ENCODE data around the gene FXR1. TPM values are rescaled to one million over a fixed set of nuclear protein-coding genes. Genes with fewer than 3 reads are reported as not detected.
"Not testable (repeated sequence)": the region's sequence is repeated elsewhere in the genome, so short reads cannot be mapped to it uniquely, and the experiment has no call there.

FXR1 gene
- total RNA-seq, 1 experiment from 2014 or later = 133 TPM

DNA sequence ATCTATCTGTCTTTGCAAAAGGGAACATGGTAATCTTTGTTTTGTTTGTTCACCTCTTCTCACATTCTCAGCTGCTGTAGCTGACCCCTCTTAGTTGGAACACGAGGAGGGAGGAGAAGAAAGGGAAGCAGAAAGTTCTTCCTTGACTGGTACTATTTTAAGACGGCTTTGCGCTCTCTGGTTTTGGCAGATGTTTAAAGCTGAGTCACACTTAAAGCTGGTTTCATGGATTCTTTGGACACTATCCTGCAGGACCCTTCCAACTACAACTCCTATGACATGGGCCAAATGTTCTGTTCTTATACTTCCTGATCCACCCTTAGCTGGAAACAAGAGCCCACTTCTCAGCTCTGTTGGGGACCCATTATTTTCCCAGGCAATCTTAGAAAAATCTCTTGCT lies 40.6 kb upstream of the FXR1 start:
- DNase-seq (no peak), ATAC-seq (no peak)
- Histone ChIP-seq H3K27me3 (ENCODE audit: low read length) (peaks cover 45% of the 10 kb centered on the region), H4K20me1 (ENCODE audit: low read length) (no peaks in the 10 kb centered on the region), H3K4me3 (ENCODE audit: low read length) (no peak overlapping the region), H3K9me3 (ENCODE audit: low read length) (no peaks in the 10 kb centered on the region), H3K79me2 (ENCODE audit: low read length) (no peaks in the 10 kb centered on the region), H3K9ac (ENCODE audit: low read length) (no peak overlapping the region), H3K9me2 (replicated peaks; ENCODE audit: low read length) (no peaks in the 10 kb centered on the region), H3K27ac (ENCODE audit: low read length) (no peak overlapping the region), H3K4me2 (ENCODE audit: low read length) (no peak overlapping the region), H2AFZ (ENCODE audit: low read length) (no peak overlapping the region), H3F3A (ENCODE audit: low read length, unreplicated experiment) (no peaks in the 10 kb centered on the region), H3K36me3 (ENCODE audit: low read depth, low read length) (no peaks in the 10 kb centered on the region), H3K4me1 (ENCODE audit: insufficient read depth, low read length) (no peaks in the 10 kb centered on the region)
- TF ChIP-seq, protein P1, sequence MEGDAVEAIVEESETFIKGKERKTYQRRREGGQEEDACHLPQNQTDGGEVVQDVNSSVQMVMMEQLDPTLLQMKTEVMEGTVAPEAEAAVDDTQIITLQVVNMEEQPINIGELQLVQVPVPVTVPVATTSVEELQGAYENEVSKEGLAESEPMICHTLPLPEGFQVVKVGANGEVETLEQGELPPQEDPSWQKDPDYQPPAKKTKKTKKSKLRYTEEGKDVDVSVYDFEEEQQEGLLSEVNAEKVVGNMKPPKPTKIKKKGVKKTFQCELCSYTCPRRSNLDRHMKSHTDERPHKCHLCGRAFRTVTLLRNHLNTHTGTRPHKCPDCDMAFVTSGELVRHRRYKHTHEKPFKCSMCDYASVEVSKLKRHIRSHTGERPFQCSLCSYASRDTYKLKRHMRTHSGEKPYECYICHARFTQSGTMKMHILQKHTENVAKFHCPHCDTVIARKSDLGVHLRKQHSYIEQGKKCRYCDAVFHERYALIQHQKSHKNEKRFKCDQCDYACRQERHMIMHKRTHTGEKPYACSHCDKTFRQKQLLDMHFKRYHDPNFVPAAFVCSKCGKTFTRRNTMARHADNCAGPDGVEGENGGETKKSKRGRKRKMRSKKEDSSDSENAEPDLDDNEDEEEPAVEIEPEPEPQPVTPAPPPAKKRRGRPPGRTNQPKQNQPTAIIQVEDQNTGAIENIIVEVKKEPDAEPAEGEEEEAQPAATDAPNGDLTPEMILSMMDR (conservative IDR thresholded peaks at IDR 0.05; ENCODE audit: low read depth, low read length) = no peak
- TF ChIP-seq EZH2 (IDR thresholded peaks at IDR 0.05; ENCODE audit: low read length, unreplicated experiment) = no peak
- TF ChIP-seq EZH2phosphoT487 (IDR thresholded peaks at IDR 0.05; ENCODE audit: borderline replicate concordance, low read length) = no peak
- intact Hi-C loops (cut with micrococcal nuclease) = no loop called here
- CTCF ChIA-PET = no interaction called here
- POLR2A ChIA-PET (ENCODE audit: unreplicated experiment) = no interaction called here
- no TSS peak for BruUV-seq (replicated peaks)

DNA sequence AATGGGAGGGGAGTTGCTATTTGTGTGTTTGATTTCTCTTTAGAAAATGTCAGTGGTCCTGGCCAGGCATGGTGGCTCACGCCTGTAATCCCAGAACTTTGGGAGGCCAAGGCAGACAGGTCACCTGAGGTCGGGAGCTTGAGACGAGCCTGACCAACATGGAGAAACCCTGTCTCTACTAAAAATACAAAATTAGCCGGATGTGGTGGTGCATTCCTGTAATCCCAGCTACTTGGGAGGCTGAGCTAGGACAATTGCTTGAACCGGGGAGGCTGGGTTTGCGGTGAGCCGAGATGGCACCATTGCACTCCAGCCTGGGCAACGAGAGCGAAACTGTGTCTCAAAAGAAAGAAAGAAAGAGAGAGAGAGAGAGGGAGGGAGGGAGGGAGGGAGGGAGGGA lies 40.0 kb upstream of the FXR1 start:
- H3K27ac ChIP-seq (ENCODE audit: low read length); H3K4me3 ChIP-seq (ENCODE audit: low read length); ATAC-seq; DNase-seq; H3K9me3 ChIP-seq (ENCODE audit: low read length); H3K4me1 ChIP-seq (ENCODE audit: insufficient read depth, low read length); POLR2A ChIA-PET (ENCODE audit: unreplicated experiment); H3K79me2 ChIP-seq (ENCODE audit: low read length); H3K9me2 ChIP-seq (replicated peaks; ENCODE audit: low read length); intact Hi-C loops (cut with micrococcal nuclease); H3K4me2 ChIP-seq (ENCODE audit: low read length); H3F3A ChIP-seq (ENCODE audit: low read length, unreplicated experiment); H3K9ac ChIP-seq (ENCODE audit: low read length); H4K20me1 ChIP-seq (ENCODE audit: low read length); H3K36me3 ChIP-seq (ENCODE audit: low read depth, low read length); H2AFZ ChIP-seq (ENCODE audit: low read length); BruUV-seq (replicated peaks); CTCF ChIA-PET: not testable (repeated sequence)
- H3K27me3 ChIP-seq (ENCODE audit: low read length) = peaks cover 45% of the 10 kb centered on the region

DNA sequence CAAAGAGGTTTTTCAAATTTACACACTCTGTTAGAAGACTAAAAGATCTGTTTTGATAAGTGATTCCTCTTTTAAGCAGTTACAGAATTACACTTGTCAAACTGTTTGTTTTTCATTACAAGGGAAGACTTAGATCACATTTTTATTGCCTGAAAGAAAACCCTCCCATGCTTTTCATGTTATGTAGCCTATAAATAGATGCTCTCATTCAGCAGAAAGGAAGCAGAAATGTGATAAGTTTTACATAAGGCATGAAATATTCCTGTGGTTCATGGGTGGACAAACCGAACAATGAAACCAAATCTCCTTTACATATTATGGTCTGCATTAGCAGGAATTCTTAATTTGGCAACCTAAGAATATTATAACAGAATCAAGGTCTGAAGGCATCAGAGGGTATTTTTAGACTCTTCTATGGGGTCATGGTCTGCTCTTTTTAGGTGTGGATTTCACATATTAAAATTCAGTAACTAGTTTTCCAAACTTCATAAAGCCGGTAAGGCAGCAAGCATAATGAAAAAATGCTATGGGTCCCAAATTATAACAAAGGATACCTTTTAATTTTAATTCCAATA lies 37.3 kb upstream of the FXR1 start:
- ATAC-seq = no peak
- Histone ChIP-seq H3K4me2 (ENCODE audit: low read length) (no peak overlapping the region), H3K4me3 (ENCODE audit: low read length) (no peak overlapping the region), H3K36me3 (ENCODE audit: low read depth, low read length) (no peaks in the 10 kb centered on the region), H3K27me3 (ENCODE audit: low read length) (peaks cover 27% of the 10 kb centered on the region), H3K79me2 (ENCODE audit: low read length) (no peaks in the 10 kb centered on the region), H2AFZ (ENCODE audit: low read length) (no peak overlapping the region), H3K9ac (ENCODE audit: low read length) (no peak overlapping the region), H3K9me2 (replicated peaks; ENCODE audit: low read length) (no peaks in the 10 kb centered on the region), H3F3A (ENCODE audit: low read length, unreplicated experiment) (no peaks in the 10 kb centered on the region), H4K20me1 (ENCODE audit: low read length) (no peaks in the 10 kb centered on the region), H3K9me3 (ENCODE audit: low read length) (no peaks in the 10 kb centered on the region), H3K4me1 (ENCODE audit: insufficient read depth, low read length) (no peaks in the 10 kb centered on the region), H3K27ac (ENCODE audit: low read length) (no peak overlapping the region)
- no TSS peak for BruUV-seq (replicated peaks)
- POLR2A ChIA-PET (ENCODE audit: unreplicated experiment) = no interaction called here
- TF ChIP-seq EZH2phosphoT487 (IDR thresholded peaks at IDR 0.05; ENCODE audit: borderline replicate concordance, low read length) (no peak), EZH2 (IDR thresholded peaks at IDR 0.05; ENCODE audit: low read length, unreplicated experiment) (no peak)
- TF ChIP-seq, protein P1 (conservative IDR thresholded peaks at IDR 0.05; ENCODE audit: low read depth, low read length) = no peak
- no peak for DNase-seq
- CTCF ChIA-PET = no interaction called here
- intact Hi-C loops (cut with micrococcal nuclease) = no loop called here

All from PC-3 (cell line).